Left colon (tissue), 2 donors: Measurements from ENCODE around the gene CASKIN2. TPM values are rescaled to one million over a fixed set of nuclear protein-coding genes. Genes with fewer than 3 reads are reported as not detected.

ENCODE experiments used
- ATAC-seq: fragments of 200-7000 bp; cut with Tn5 transposase; one replicate; pipeline ENCODE4 v1.9.1; 2020; ENCODE audit warnings: mild to moderate bottlenecking, moderate library complexity
- DNase-seq, 2 donors: peaks; one replicate each; pipeline ENCODE4 v3.0.0-alpha.2; 2020
- intact Hi-C, 2 donors: fragments of 100-400 bp; cut with DNase I in 1 of 2; cut with micrococcal nuclease in 1 of 2; formaldehyde crosslinking; loops; one replicate each; pipeline versions ENCODE4 v1.11.2 to v1.14.0; 2022; cut with DNase I, micrococcal nuclease
- long read RNA-seq: library from polyadenylated mRNA; unstranded; transcript quantifications from one replicate; pipeline ENCODE4 v2.0.0, GENCODE V29; 2021
- total RNA-seq, 2 donors: library from RNA; stranded (reverse); fragmentation: NEBNext Ultra II Directional; extraction: Animal tissue kit (Norgen Biotek cat#: 25700); gene quantifications; one replicate each; pipeline ENCODE4 v1.2.1, GENCODE V29; 2021
- donor health status: DM: no; HTN: no; CAD: no.
- donor health status: DM: yes; HTN: yes; CAD: no.

The CASKIN2 gene, protein sequence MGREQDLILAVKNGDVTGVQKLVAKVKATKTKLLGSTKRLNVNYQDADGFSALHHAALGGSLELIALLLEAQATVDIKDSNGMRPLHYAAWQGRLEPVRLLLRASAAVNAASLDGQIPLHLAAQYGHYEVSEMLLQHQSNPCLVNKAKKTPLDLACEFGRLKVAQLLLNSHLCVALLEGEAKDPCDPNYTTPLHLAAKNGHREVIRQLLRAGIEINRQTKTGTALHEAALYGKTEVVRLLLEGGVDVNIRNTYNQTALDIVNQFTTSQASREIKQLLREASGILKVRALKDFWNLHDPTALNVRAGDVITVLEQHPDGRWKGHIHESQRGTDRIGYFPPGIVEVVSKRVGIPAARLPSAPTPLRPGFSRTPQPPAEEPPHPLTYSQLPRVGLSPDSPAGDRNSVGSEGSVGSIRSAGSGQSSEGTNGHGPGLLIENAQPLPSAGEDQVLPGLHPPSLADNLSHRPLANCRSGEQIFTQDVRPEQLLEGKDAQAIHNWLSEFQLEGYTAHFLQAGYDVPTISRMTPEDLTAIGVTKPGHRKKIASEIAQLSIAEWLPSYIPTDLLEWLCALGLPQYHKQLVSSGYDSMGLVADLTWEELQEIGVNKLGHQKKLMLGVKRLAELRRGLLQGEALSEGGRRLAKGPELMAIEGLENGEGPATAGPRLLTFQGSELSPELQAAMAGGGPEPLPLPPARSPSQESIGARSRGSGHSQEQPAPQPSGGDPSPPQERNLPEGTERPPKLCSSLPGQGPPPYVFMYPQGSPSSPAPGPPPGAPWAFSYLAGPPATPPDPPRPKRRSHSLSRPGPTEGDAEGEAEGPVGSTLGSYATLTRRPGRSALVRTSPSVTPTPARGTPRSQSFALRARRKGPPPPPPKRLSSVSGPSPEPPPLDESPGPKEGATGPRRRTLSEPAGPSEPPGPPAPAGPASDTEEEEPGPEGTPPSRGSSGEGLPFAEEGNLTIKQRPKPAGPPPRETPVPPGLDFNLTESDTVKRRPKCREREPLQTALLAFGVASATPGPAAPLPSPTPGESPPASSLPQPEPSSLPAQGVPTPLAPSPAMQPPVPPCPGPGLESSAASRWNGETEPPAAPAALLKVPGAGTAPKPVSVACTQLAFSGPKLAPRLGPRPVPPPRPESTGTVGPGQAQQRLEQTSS (N-terminal part only)
- total RNA-seq = 10 to 100 TPM; 28.4 to 30.6 TPM
- long read RNA-seq, partial matches to known transcripts = 29 of 30 reads
- long read RNA-seq, other reads (novel, unspliced or antisense) = 0 of 30 reads

DNA sequence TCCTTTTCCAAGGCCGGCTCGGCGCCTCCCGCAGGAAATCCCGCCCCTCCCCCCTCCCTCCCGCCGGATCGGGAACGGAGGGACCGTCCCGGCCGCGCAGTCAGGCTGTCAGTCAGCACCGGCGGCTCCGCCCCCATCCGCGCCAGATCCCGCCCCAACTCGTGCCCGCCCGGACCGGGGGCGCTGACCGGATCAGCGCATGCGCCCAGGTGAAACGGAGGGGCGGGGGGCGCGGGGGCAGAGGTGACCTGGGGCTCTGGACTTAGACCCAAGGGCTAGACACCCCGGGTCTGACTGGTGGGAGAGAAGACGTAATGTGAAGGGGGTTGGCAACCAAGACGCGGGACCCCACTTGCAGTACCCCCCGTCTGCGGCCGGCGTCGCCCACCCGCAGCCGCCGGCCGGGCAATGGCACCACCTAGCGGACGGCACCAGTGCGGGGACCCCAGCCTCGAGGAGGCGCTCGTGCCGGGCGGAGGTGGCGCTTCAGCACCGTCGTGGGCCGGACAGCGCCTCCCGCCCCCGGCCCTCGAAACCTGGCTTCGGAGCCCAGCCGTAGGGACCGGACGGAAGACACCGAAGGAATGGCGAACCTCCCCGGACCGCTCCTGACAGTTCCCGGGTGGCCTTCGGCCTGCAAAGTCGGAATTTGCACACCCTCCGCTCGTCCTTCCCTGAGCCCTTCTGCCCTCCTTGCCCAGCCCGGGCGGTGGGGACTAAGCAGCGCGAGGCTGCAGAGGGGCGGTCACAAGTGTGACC is at the start of gene CASKIN2:
Gene CASKIN2, minus strand, starts transcription at position 42 of the 759 bp plus-strand sequence. CDS start 1,733 bp downstream, outside the sequence.
- ATAC-seq (peak; percentile 80), DNase-seq (peak; percentile 96 to 98)
- intact Hi-C loops = loop anchor here in 1 of 2 donors (5.0 kb wide), 1 partner anchor 88 kb away; no protein-coding TSS in a partner anchor

DNA sequence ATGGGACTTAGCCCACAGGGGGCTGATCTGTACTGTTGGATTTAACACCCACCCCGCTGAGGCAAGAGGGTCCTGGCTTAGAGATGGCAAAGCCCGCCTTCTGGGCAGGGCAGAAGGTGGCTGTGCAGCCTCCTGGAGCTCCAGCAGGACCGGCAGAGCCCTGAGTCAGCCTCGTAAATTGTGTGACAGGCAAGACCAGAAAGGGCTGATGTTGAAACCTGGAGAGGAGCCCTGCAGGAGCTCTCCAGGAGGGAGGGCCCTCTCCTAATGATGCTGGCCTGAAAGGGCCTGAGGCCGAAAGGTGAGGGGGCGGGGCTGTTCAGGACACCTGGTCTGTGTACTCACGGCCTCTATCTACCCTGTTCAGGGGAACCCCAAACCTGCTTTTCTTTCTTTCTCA is 49.7 kb upstream of the CASKIN2 start:
- ATAC-seq = peak; percentile 3
- intact Hi-C loops = no loop called here
- DNase-seq = no peak

DNA sequence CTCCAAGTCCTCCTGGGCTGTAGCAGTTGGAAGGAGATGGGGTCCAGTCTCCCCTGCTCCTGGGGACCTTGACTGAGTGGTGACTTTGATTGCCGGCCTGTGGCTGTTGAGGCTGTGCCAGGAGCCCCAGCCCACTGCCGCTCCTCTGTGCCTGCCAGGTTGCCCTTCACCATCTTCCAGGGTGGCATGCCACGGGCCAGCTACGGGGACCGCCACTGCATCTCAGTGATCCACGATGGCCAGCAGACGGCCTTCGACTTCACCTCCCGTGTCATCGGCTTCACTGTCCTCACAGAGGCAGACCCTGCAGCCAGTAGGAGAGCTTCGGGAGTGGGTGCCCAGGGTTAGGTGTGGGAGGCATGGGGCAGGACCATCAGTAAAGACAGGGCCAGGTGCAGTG is 48.9 kb upstream of the CASKIN2 start:
- DNase-seq (no peak), ATAC-seq (no peak)
- intact Hi-C loops = no loop called here

DNA sequence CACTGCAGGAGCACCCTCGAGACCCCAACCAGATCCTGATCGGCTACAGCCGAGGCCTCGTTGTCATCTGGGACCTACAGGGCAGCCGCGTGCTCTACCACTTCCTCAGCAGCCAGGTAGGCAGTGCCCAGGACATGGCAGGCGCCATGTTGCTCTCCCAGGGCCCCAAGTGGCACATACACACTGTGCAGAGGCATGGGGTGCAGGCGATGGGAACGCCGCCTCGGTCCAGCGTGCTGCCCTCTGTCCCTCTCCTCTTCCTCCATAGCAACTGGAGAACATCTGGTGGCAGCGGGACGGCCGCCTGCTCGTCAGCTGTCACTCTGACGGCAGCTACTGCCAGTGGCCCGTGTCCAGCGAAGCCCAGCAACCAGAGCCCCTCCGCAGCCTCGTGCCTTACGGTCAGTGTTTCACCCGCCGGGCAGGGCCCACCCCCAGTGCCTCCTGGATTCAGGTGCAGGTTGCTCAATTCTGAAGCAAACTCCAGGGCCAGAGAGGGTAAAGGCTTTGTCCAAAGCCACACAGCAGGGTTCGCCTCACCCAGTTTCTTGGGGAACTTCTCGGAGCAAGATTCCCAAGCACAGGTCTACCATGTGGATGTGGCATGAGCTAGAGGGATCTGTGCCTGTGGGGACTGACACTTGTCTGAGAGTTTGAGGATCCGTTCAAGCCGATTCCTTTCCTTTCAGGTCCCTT is 47.9 kb upstream of the CASKIN2 start:
- no peak for ATAC-seq
- intact Hi-C loops = no loop called here
- DNase-seq = no peak

DNA sequence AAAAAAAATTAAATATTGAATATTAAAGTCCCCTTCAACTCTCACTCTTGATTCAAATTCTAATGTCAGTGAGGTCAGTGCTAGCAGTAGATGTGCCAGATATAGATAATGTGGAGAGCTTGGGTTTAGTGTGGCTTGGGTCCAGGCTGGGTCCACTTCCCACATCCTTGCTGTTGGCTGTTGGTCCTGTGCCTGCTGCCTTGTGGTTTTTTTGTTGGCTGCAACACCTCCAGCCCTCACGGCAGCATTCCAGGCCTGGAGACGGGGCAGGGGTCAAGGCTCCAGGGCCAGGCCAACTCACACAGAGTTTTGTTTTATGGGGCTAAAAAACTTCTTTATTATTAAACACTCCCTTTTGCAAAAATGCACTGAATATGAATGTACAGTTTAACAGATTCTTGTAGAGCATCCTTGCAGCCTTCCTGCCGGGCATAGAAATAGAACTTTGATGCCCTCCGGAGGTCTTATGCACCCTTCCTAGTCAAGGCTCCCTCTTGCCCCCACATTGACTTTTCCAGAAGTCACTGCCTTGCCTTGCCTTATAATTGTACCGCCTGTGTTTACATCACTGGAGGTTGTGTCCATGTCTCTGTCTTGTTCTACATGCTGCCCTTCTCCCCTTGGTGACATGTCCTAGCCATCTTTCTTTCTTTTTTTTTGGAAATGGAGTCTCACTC is 46.7 kb upstream of the CASKIN2 start:
- intact Hi-C loops = no loop called here
- no peak for ATAC-seq
- DNase-seq = no peak

DNA sequence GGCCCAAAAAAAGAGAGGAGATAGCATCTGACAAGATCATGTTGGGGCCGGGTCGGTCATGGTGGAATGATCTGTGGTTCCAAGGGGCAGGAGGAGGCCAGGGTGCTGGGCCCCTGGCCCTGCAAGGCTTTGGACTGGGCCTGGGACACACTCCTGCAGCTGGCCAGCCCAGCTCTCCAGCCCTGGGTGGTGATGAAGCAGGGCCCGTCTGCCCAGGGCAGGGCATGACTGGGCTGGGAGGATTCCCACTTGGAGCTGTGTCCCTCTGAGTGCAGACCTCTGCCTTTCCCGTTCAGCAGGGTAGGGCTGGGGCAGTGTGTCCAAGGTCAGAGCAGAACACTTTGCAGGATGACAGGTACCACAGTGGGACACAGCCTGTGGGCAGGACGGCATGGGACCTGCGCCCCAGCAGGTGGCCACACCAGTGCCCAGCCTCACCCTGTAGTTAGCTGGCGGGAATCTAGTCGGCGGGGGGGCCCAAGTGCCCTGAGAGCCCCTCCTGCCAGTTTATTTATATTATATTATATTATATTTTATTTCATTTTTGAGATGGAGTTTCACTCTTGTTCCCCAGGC is 44.7 kb upstream of the CASKIN2 start:
- no peak for DNase-seq
- intact Hi-C loops = no loop called here
- peak; percentile 1 for ATAC-seq

DNA sequence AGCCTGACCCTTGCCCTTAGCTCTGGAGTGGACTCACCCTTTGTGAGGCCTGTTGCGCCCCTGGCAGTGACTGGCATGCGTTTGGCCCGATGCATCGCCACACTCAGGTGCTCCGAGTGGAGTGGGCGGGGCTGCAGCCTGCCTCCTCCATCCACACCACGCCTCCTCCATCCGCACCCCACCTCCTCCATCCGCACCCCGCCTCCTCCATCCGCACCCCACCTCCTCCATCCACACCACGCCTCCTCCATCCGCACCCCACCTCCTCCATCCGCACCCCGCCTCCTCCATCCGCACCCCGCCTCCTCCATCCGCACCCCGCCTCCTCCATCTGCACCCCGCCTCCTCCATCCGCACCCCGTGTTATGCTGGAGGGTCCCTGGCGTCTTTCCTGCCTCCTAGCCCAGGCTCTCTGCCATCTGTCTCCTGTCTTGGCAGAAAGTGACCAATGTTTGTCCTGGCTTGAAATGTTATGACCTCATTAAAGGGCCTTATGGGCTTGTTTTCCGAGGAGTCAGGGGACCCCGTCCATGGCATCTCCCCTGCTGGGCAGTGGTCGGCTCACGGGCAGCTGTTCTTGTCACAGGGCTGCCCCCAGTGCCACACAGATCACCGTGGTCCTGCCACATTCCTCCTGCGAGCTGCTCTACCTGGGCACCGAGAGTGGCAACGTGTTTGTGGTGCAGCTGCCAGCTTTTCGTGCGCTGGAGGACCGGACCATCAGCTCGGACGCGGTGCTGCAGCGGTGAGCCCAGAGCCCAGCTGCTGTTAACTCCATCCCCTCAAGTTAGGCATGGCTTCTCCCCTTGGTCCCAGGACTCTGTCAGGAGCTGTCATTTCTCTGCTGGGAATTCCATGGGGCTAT is 43.6 kb upstream of the CASKIN2 start:
- DNase-seq = no peak
- ATAC-seq = no peak

DNA sequence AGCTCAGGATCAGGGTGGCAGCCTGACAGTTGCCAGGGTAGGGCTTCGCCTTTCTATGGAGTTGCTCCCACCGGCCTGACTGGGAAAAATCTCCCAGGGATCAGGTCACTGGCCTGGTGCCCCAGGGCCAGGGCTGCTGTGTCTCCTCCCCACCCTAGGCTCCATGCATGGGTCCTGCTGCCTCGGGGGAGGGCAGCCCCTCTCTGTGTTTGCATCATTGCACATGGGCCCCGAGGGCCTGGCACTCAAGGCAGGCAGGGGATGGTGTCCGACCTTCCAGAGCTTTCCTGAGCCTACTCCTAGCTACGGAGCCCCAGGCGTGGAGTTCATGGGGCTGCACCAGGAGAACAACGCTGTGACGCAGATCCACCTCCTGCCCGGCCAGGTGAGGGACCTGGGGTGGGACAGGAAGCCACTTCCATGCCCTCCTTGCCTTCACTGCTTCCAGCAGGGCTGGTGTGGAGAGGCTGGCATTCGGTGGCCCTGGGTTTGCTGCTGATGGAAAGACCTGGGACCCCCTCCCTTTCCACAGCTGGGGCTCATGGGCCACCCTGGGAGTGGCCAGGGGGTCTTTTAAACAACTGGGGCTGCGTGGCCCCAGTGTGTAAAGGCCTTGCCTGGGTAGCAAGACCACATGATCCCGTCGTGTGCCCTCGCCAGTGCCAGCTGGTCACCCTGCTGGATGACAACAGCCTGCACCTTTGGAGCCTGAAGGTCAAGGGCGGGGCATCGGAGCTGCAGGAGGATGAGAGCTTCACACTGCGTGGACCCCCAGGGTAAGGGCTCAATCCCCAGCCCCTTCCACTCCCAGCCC is 42.7 kb upstream of the CASKIN2 start:
- intact Hi-C loops = no loop called here
- no peak for DNase-seq
- peak; percentile 2 for ATAC-seq

More for the DNA sequence above, 43.6 kb upstream of the CASKIN2 start:
- intact Hi-C loops = no loop called here

DNA sequence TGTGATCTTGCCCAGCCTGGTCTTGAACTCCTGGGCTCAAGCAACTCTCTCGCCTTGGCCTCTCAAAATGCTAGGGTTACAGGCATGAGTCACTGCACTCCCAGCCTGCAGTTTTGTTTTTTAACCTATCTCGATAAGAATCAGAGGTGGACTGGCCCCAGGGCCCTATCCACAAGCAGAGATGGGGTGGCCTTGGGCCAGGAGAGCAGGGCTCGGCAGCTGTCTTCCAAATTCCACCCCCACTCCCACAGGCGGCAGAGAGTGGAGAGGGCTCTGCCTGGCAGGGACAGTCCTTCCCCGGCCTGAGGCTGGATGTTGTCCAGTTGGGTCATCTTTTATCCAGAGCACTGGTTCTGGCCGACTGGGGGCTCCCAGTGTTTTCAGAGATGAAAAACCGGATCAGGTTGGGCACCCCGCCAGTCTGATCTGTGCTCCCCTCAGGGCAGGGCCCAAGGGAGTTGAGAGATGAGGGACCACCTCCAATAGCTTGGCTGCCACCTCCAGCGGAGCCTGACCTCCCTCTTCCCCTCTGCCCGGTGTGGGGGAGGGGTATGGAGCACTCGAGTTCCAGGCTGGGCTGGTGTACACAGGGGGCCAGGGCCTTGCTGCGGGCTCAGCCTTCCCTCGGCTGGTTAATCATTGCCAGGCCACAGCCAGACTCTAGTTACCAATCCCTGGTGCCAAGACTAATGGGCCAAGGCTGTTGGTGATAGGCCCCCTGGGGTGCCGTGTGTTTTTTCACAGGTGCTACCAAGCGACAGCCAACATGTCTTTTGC is 41.9 kb upstream of the CASKIN2 start:
- intact Hi-C loops = no loop called here
- ATAC-seq (peak; percentile 74), DNase-seq (peak; percentile 83 to 90)

DNA sequence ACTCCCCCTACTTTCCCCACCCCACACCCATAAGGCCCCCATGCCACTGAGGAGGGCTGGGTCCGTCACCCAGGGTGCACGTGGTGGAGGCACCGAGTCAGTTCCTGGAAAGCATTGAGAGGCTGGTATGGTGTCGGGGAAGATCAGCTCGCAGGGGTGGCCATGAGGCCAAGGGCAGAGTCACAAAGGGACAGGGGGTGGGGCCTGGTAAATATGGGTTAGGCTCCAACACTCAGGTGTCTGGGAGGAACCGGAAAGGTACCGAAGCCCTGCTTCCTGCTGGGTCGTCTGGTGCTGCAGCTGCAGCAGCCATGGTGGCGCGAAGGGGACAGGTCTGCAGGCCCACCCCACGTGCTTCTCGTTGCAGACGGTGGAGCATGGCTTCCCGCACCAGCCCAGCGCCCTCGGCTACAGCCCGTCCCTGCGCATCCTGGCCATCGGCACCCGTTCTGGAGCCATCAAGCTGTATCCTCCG is 40.4 kb upstream of the CASKIN2 start:
- intact Hi-C loops = no loop called here
- DNase-seq (peak; percentile 66 to 71), ATAC-seq (peak; percentile 67)

DNA sequence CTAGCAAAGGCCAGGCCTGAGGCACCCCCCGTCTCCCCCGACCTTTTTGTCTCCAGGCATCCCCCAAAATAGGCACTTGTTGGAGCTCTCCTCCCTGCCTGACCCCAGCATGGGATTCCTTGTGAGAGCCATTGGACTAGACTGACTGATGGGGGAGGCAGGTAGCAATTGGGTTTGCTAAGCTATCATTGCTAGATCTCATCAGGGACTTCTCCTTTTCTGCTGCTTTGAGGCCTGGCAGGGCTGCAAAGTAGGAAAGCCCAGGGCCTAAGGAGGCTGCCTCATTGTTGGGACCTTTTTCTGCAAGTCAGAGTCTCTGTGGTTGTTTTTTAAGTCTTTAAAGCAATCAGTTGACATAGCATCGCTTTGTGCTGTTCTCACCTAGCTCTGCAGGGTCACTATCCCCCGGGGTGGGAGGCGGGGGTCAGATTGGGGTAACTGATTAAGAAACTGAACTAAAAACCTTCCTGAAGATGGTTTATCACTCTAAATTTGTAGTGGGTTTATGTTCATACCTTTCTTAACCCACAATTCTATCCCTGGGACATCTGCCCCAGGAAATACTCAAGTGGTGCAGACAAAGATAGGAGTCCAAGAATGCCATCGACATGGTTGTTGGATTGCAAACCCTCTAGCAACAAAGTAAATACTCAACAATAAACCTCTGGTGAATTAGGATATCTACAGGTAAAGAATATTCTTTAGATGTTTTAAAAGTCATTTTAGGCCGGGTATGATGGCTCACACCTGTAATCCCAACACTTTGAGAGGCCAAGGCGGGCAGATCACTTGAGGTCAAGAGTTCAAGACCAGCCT is 38.2 kb upstream of the CASKIN2 start:
- ATAC-seq = no peak
- intact Hi-C loops = no loop called here

DNA sequence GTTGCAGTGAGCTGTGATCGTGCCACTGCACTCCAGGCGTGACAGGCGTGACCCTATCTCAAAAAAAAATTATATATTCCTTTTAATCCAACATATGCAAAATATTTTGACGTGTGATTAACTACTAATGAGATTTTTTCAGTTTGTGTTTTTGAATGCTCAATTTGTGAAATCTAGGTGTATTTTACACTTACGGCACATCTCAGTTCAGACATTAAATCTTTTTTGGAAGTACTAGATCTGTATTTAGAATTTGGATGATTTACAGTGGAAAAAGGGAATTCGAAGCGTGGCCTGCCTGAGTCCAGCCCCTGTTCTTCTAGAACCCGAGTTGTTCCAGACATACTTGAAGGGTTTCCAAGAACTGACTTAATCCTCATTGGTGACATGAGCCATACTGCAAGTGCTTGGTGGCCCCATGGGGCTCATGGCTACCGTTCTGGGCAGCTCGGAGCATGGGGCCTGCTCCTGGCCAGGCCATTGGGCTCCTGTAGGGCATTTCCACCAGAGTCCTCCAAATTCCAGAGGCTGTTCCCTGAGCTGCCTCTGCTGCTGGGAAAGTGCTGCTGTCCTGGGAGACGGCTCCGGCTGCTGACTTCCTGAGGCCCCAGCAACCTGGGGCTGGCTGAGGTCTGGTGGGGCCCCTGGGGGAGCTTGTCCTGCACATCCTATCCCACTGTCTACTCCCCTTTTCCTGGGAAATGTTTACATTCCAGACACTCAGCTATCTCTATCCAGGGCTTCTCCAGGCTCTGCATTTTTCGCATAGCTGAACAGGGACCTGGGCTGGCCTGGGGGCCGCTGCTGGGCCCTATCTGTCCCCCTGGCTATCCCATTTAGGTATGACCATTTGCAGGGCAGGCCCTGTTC is 37.3 kb upstream of the CASKIN2 start:
- intact Hi-C loops = no loop called here
- ATAC-seq (no peak), DNase-seq (no peak)

More for the DNA sequence above, 38.2 kb upstream of the CASKIN2 start:
- no peak for DNase-seq

DNA sequence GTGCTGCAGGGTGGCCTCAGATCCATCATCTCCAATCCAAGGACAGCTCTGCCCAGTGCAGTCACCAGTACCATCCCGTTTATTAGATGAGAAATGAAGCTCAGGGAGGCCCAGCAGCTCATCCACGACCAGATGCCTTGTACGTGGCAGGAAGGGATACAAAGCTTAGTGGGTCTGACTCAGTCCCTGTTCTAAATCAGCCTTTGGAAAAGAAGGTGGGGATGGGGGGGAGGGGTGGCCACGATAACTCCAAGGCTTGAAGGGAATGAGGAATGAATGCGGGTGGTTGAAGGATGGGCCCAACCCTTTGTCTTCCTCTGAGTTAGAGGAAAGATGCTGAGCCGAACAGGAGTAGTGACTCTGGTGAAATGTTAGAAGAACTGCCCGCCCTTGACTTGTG is 35.9 kb upstream of the CASKIN2 start:
- no peak for ATAC-seq
- intact Hi-C loops = no loop called here
- no peak for DNase-seq
